GM12892 (cell line): ENCODE data around the gene ATP9B.

ENCODE experiments used
- POLR2A ChIP-seq: IDR thresholded peaks from 2 replicates; pipeline ENCODE4 v1.6.1; 2011; ENCODE audit warnings: low read depth, low read length, control low read depth
- POLR2AphosphoS5 ChIP-seq: IDR thresholded peaks from 2 replicates; pipeline ENCODE4 v1.6.1; 2011; ENCODE audit warnings: low read depth, low read length, control low read depth
- TAF1 ChIP-seq: IDR thresholded peaks from 2 replicates; pipeline ENCODE4 v1.6.1; 2011; ENCODE audit warnings: low read depth, mild to moderate bottlenecking, control low read depth, low read length, borderline replicate concordance

GRCh38 chr18:79392226-79392625, 323.0 kb downstream of the ATP9B start:
- TF ChIP-seq POLR2AphosphoS5 (no peak), TAF1 (no peak), POLR2A (no peak)
